B cell (primary cell): ENCODE results near the gene RNF19B. TPM values are rescaled to one million over a fixed set of nuclear protein-coding genes. Genes with fewer than 3 reads are reported as not detected.
A peak's percentile ranks its signal among the peaks of the same experiment; 100 is the strongest.

Experiments
- ATAC-seq: fragments of 200-7000 bp; cut with Tn5 transposase; one replicate; pipeline ENCODE4 v1.10.0; 2021; ENCODE audit warnings: low read depth, mild to moderate bottlenecking, moderate number of reproducible peaks, moderate library complexity
- CTCF ChIA-PET: fragments of 350-600 bp; sonication (Branson Sonifier 250); formaldehyde crosslinking; loops from one replicate; lab custom pipeline; 2021; ENCODE audit warnings: antibody characterized with exemption, inconsistent platforms; lab: Charles Lee
- POLR2A ChIA-PET: fragments of 350-600 bp; sonication (Branson Sonifier 250); formaldehyde crosslinking; loops from one replicate; lab custom pipeline; 2021; ENCODE audit warnings: antibody characterized with exemption; lab: Charles Lee
- DNase-seq: peaks from one replicate; pipeline ENCODE4 v3.0.0; 2013
- H2AFZ ChIP-seq: 2 replicates; pipeline ENCODE4 v1.6.1; 2012; ENCODE audit warnings: mild to moderate bottlenecking, low read depth, low read length; ENCODE audit not compliant: insufficient read depth, poor library complexity, severe bottlenecking
- H3K27ac ChIP-seq, 2 donors: 1 replicate in 1 of 2; 2 replicates in 1 of 2; pipeline ENCODE4 v1.5.1; 2012 to 2013; ENCODE audit warnings: low read length in 2 of 2, mild to moderate bottlenecking in 2 of 2, moderate library complexity in 1 of 2
- H3K27me3 ChIP-seq, 4 experiments: fragments of 200-600 bp in 1 of 4; sonication (generic) in 1 of 4; replicated peaks in 1 of 4; 1 replicate in 2 of 4; 2 replicates in 2 of 4; pipeline versions ENCODE4 v1.6.1 to v1.7.0; 2013 to 2016; ENCODE audit warnings: low read length in 3 of 4, mild to moderate bottlenecking in 2 of 4, mixed read lengths in 1 of 4, moderate library complexity in 1 of 4; ENCODE audit not compliant: insufficient read depth in 4 of 4, control insufficient read depth in 3 of 4; ENCODE audit errors: control extremely low read depth in 1 of 4
- H3K36me3 ChIP-seq, 2 experiments: replicated peaks in 1 of 2; 1 replicate in 1 of 2; 2 replicates in 1 of 2; pipeline versions ENCODE4 v1.6.1 to v1.7.1; 2013; ENCODE audit warnings: low read length in 1 of 2; ENCODE audit not compliant: insufficient read depth in 2 of 2, control insufficient read depth in 1 of 2; ENCODE audit errors: control extremely low read depth in 1 of 2, extremely low read depth in 1 of 2
- H3K4me1 ChIP-seq, 2 donors: fragments of 200-600 bp in 1 of 2; sonication (generic) in 1 of 2; 1 replicate in 1 of 2; 2 replicates in 1 of 2; pipeline versions ENCODE4 v1.5.1 to v1.6.1; 2013 to 2017; ENCODE audit warnings: low read length in 2 of 2; ENCODE audit not compliant: control insufficient read depth in 2 of 2, insufficient read depth in 2 of 2
- H3K4me2 ChIP-seq: replicated peaks from 2 replicates; pipeline ENCODE3; 2012; ENCODE audit warnings: mild to moderate bottlenecking, low read depth, low read length; ENCODE audit not compliant: poor library complexity, severe bottlenecking
- H3K4me3 ChIP-seq, 5 experiments: fragments of 200-600 bp in 1 of 5; sonication (generic) in 1 of 5; 1 replicate in 3 of 5; 2 replicates in 2 of 5; pipeline versions ENCODE4 v1.5.1 to v1.7.0; 2011 to 2016; ENCODE audit warnings: low read length in 4 of 5, mild to moderate bottlenecking in 4 of 5, low read depth in 2 of 5, control low read depth in 1 of 5, moderate library complexity in 1 of 5; ENCODE audit not compliant: insufficient read depth in 1 of 5; ENCODE audit errors: control extremely low read depth in 1 of 5, extremely low read depth in 1 of 5
- H3K79me2 ChIP-seq: fragments of 200-600 bp; sonication (generic); one replicate; pipeline ENCODE4 v1.6.0; 2016; ENCODE audit warnings: low read length; ENCODE audit not compliant: control insufficient read depth, insufficient read depth
- H3K9ac ChIP-seq: fragments of 200-600 bp; sonication (generic); 2 replicates; pipeline ENCODE4 v1.6.1; 2017; ENCODE audit warnings: mild to moderate bottlenecking, low read length, moderate library complexity
- H3K9me3 ChIP-seq, 3 donors: one replicate each; pipeline versions ENCODE4 v1.6.1 to v1.7.1; 2013; ENCODE audit warnings: low read length in 2 of 3; ENCODE audit not compliant: control insufficient read depth in 2 of 3, insufficient read depth in 1 of 3; ENCODE audit errors: control extremely low read depth in 1 of 3
- H4K20me1 ChIP-seq: 2 replicates; pipeline ENCODE4 v1.6.0; 2012; ENCODE audit warnings: mild to moderate bottlenecking, low read length; ENCODE audit not compliant: insufficient read depth, control insufficient read depth, poor library complexity, severe bottlenecking
- H3K27ac Mint-ChIP-seq: one replicate; pipeline ENCODE4 v1.8.0; 2021; ENCODE audit warnings: mixed read lengths
- H3K27me3 Mint-ChIP-seq: one replicate; pipeline ENCODE4 v1.8.0; 2021; ENCODE audit warnings: mixed read lengths
- H3K4me1 Mint-ChIP-seq: one replicate; pipeline ENCODE4 v1.8.0; 2021; ENCODE audit warnings: mixed read lengths
- H3K4me3 Mint-ChIP-seq: one replicate; pipeline ENCODE4 v1.8.0; 2021; ENCODE audit warnings: mixed read lengths
- H3K9me3 Mint-ChIP-seq: one replicate; pipeline ENCODE4 v1.8.0; 2022; ENCODE audit warnings: mixed read lengths; ENCODE audit not compliant: insufficient read depth
- CTCF ChIP-seq: fragments of 200-600 bp; IDR thresholded peaks from one replicate; pipeline ENCODE4 v1.8.0; 2022; ENCODE audit warnings: antibody characterized with exemption, mild to moderate bottlenecking
- EZH2 ChIP-seq: IDR thresholded peaks from 2 replicates; pipeline ENCODE4 v1.6.1; 2012; ENCODE audit warnings: borderline replicate concordance, low read depth, mild to moderate bottlenecking, moderate library complexity, low read length; ENCODE audit not compliant: insufficient read depth, poor library complexity, severe bottlenecking
- WGBS: methylation state at CpG from one replicate; pipeline ENCODE4 v1.1.5; 2013; ENCODE audit warnings: missing lambda C conversion rate; ENCODE audit not compliant: insufficient coverage; 5-methylcytosine and 5-hydroxymethylcytosine counted together
- intact Hi-C: fragments of 100-400 bp; cut with micrococcal nuclease; formaldehyde crosslinking; loops from one replicate; pipeline ENCODE4 v1.10.0; 2022
- polyA plus RNA-seq: library from polyadenylated mRNA; depleted of rRNA; stranded (reverse); fragments of >200 nt; gene quantifications from 2 replicates; pipeline ENCODE4 v1.2.3, GENCODE V29; 2012
- total RNA-seq, 2 donors: library from RNA; stranded (reverse); fragments of 120-200 nt in 1 of 2; gene quantifications; 1 replicate in 1 of 2; 2 replicates in 1 of 2; pipeline versions ENCODE4 v1.2.3 to v1.2.4, GENCODE V29; 2013 to 2022

RNF19B gene
- total and polyA plus RNA-seq, 2 donors (not counting 1 experiment from before 2014, with no cell fraction given), result 29.9 to 40.3 TPM

GRCh38 chr1:32965251-32965747 is 690 bp upstream of the RNF19B start:
- intact Hi-C loops, result loop anchor here (2.0 kb wide), 1 partner anchor 162 kb away; no protein-coding TSS in a partner anchor
- Mint-ChIP-seq H3K27me3 (no peaks in the 10 kb centered on the region), H3K4me1 (peaks cover 32% of the 10 kb centered on the region), H3K4me3 (peak overlapping the region; percentile 90), H3K9me3 (no peaks in the 10 kb centered on the region), H3K27ac (peak overlapping the region; percentile 59)
- no peak for TF ChIP-seq CTCF
- no peak for TF ChIP-seq EZH2
- H3K9ac ChIP-seq, result peak overlapping the region; percentile 60
- peak overlapping the region; percentile 76 to 84 for H3K27ac ChIP-seq
- peak overlapping the region; percentile 36 to 83 (median 68) for H3K4me3 ChIP-seq
- H3K4me2 ChIP-seq, result peak overlapping the region; percentile 92
- peak overlapping the region; percentile 92 for H2AFZ ChIP-seq
- H3K4me1 ChIP-seq, result peaks cover 27 to 32% of the 10 kb centered on the region in 2 donors
- H3K27me3 ChIP-seq, result no peaks in the 10 kb centered on the region
- no peaks in the 10 kb centered on the region for H3K36me3 ChIP-seq
- no peak for ATAC-seq
- peaks cover 12% of the 10 kb centered on the region for H4K20me1 ChIP-seq
- H3K9me3 ChIP-seq, result peaks cover 0 to 6% (median 0%) of the 10 kb centered on the region in 3 donors
- DNase-seq, result no peak
- ChIA-PET CTCF (interaction anchor here (0.5 to 2.5 kb wide), 7 partner anchors 12 to 392 kb away, joined by 3 to 13 read pairs (median 6); no protein-coding TSS in a partner anchor), POLR2A (interaction anchor here (1.7 to 2.7 kb wide), 4 partner anchors 13 to 33 kb away, joined by 5 to 34 read pairs (median 14); no protein-coding TSS in a partner anchor)
- 90% methylated on average over 4 of the region's 5 CpGs for WGBS
- peaks cover 35% of the 10 kb centered on the region for H3K79me2 ChIP-seq
